Hematopoietic multipotent progenitor cell treated with erythropoietin and hydrocortisone succinate and interleukin-3 and kit ligand, for 6 days (in vitro differentiated cells): Measurements from ENCODE around the gene C1RL.
"Not testable (repeated sequence)": the region's sequence is repeated elsewhere in the genome, so short reads cannot be mapped to it uniquely, and the experiment has no call there.

Experiments
- DNase-seq: peaks from one replicate; pipeline ENCODE4 v3.0.0-alpha.2; 2015

C1RL gene

GRCh38 chr12:7113389-7113871, 4.4 kb upstream of the C1RL start:
- peak; percentile 67 for DNase-seq

DNA sequence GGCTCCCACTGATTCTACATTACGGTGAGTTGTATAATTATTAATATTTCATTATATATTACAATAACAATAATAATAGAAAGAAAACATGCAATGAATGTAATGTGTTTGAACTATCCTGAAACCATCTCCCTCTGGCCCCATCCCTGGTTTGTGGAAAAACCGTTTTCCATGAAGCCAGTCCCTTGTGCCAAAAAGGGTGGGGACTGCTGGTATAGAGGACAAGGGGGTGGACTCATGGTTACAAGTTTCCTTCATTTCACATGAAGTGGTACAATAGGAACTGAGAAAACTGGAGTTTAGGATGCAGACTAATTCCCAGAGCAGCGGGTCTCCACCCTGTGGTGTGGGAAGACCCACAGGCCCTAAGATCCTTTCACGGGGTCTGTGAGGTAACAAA, 3.0 kb upstream of the C1RL start:
- DNase-seq: no peak

DNA sequence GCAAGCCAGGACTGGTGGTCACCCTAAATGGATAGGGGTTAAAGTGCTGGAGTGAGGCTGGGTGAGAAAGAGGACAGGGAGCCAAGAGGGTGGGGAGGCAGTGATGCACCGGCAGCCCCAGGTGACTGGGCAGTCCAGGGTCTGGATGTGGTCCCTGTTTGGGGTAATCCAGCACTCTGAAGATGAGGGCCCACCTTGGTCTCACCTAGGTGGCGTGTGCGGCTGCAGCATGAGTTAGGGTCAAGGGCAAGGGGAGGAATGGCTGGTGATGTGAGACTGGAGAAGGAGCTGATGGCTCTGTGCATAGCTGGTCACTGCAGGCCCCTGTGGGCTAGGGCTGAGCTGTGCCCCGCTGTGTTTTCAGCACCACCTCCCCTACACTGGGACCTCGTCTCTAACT, 1.6 kb upstream of the C1RL start:
- no peak for DNase-seq

DNA sequence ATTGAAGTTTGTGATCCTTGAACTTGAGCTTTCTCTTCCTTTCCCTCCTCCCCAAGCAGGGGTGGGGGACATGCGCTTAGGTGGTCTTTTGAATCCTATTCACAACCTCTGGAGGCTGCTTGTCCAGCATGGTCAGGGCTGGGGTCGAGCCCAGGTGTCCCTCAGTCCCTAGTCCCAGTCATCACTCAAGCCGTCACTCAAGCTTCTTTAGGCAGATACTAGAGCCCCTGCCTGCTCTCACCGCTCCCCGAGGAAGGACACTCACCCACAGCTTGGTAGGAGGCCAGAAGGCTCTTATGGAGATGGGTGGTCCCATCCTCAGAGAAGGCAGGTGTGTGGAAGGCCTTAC, 532 bp upstream of the C1RL start:
- no peak for DNase-seq

DNA sequence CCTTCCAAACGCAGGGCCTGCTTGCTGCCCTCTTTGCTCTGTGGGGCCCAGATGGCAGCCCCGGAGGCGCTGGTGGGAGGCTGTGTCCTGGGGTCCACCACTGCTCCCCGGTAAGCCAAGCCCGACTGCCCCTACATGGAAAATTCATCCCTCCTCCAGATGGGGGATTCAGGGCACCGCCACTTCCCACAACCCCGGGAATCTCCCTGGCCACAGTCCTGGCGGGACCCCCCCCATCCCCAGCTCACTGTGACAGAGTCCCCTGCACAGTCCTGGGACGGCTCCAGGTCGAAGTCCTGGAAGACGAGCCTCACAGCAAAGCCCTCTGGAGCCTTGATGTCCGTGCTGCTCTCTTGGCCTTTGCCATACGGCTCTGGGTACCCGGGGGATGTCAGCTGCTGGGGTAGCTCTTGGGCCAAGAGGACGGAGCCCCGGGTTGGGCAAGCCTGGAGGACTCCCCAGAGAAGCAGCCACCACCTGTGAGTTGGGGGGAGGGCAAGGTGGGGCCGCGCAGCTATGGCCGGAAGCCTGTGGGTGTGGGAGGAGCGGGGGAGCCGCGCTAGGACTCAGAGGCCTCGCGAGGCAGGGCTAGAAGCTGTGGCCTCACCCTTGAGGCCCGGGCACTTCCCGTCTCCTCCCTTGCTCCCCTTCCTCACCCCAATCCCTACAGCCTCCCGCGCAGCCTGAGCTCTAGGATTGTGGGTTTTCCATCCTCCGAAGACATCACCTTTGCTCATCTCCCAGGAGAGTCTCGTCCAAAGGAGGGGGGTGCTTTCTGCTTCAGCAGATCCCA, 815 bp downstream of the C1RL start:
- DNase-seq: peak; percentile 91

DNA sequence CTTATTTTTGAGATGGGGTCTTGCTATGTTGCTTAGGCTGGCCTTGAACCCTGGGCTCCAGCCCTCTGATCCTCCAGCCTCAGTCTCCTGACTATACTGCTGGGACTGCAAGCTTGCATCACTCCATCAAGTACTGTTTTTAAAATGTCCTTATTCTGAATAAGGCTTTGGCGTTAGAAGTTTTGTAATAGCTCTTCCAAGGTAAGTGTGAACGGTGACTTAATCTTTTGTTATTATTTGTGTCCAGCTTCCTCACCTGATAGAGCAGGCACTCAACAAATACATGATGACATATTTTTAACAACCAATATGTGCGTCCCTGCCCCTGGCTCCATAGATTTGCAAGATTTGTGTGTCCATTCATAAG, 1.4 kb downstream of the C1RL start:
- DNase-seq: peak; percentile 42

DNA sequence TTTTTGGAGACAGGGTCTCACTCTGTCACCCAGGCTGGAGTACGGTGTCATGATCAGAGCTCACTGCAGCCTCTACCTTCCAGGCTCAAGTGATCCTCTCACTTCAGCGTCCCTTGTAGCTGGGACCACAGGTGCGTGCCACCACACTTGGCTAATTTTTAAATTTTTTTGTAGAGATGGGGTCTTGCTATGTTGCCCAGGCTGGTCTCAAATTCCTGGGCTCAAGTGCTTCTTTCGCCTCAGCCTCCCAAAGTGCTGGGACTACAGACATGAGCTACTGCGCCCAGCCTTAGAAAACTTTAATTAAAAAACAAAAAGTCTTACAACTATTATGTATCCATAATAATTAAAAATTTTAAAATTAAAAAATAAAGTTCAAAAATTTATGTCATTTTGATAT, 1.8 kb downstream of the C1RL start:
- not testable (repeated sequence) for DNase-seq

DNA sequence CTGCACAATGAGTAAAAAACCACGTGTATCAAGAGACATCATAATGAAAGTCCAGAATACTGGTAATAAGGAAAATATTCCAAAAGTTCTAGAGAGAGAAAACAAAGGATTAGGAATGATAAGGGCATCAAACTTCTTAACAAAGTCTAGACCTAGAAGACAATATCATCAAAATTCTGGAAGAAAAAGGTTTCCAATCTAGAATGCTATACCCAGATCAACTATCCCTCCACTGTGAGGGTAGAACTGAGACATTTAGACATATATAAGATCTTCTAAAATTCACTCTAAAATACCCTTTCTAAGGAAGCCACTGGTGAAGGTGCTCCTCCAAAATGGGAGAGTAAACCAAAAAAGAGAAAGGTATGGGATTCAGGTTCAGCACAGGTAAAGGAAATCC, 2.9 kb downstream of the C1RL start:
- DNase-seq: no peak

GRCh38 chr12:7103837-7104584, 5.0 kb downstream of the C1RL start:
- no peak for DNase-seq

DNA sequence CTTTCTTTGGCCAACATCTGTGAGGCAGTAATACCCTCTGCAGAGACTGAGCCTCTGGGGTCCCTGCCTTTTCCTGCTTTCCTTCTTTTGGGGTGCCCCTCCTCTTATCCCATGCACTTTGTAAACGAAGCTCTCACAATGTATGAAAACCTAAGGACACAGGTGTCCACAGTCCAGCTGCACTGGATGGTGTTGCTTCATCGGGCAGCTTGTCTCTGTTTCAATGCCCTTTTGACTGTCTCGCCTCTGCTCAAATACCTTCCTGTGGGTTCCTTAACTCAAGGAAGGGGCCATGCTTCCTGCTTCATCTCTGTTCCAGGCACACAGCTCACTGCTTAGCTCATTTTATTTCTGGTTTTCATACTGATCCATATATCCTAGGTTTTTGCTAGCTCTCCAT, 6.4 kb downstream of the C1RL start:
- DNase-seq: no peak

DNA sequence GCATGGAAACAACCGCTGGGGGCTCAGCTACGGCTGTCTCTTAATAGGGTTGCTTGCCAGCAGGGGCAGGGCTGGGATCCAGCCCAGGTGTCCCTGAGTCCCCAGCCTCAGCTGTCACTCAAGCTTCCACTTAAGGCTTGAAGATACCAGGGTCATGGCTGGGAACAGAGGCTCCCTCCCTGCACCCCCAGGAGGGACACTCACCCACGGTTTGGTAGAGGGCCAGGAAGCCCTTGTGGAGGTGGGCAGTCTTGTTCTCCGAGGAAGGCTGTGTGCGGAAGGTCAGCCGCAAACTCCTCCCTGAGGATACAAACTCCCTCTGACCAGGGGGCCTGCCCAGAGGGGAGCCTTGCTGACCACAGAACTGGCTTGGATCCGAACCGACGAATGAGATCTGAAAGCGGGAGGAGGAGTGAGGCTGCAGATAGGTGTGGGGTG, 7.3 kb downstream of the C1RL start:
- no peak for DNase-seq

GRCh38 chr12:7101047-7101693, 7.8 kb downstream of the C1RL start:
- DNase-seq: no peak

DNA sequence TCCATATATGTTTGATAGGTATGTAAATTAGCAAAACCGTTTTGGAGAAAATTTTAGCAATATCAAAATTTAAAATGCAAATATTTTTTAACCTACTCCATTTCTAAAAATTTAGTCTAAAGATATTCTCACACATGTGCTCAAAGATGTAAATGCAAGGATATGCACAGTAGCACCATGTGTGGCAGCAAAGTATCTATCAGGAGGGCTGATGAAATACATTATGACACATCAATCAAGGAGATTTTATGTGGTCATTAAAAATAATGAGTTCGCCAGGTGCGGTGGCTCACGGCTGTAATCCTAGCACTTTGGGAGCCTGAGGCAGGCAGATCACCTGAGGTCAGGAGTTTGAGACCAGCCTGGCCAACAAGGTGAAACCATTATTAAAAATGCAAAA, 8.8 kb downstream of the C1RL start:
- no peak for DNase-seq

DNA sequence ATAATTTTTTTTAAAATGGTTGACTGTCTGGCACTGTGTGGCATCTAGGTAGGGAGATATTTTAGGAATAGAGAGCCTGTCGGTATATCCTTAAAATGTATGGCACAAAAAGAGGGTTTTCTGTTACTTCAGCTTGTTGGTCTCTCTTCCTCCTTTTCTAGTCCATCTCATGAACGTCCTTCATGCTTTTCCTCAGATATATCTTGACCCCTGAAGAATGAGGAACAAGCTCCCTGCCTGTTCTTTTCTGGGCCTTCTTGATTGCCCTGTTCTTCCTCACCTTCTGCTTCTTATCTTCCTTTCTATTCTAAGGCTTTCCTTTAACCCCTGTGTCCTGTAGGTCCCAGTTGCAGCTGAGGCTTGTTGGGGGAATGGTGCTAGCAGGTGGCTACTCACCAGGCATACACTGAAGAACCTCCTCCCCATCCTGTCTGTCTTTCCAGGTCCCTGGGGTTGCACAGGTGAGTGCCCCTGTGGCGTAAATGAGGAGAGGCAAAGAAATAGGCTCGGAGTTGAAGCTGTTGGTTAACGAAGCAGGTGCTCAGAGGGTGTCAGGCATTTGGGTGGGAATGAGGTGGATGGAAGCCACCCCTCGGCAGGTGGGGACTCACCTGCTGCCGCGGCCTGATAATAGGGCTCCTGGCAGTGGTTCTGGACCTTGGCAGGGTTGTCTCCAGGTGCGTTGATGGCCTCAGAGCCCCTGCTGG, 9.6 kb downstream of the C1RL start:
- no peak for DNase-seq

DNA sequence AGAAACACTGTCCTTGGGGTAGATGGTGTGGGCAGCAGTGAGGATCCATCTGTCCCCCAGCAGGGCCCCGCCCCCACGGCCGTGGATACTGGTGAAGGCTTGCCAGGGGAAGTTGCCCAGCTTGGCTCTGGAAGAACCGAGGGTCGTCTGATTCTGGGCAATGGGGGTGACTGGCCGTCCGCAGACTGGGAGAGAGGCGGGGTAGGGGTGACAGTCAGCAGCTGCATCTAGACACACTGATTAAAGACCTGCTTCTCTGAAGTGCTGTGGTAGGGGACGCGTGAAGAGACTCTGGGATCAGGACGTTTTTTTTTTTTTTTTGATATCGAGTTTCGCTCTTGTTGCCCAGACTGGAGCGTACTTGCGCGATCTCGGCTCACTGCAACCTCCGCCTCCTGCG, 12.0 kb downstream of the C1RL start:
- no peak for DNase-seq

DNA sequence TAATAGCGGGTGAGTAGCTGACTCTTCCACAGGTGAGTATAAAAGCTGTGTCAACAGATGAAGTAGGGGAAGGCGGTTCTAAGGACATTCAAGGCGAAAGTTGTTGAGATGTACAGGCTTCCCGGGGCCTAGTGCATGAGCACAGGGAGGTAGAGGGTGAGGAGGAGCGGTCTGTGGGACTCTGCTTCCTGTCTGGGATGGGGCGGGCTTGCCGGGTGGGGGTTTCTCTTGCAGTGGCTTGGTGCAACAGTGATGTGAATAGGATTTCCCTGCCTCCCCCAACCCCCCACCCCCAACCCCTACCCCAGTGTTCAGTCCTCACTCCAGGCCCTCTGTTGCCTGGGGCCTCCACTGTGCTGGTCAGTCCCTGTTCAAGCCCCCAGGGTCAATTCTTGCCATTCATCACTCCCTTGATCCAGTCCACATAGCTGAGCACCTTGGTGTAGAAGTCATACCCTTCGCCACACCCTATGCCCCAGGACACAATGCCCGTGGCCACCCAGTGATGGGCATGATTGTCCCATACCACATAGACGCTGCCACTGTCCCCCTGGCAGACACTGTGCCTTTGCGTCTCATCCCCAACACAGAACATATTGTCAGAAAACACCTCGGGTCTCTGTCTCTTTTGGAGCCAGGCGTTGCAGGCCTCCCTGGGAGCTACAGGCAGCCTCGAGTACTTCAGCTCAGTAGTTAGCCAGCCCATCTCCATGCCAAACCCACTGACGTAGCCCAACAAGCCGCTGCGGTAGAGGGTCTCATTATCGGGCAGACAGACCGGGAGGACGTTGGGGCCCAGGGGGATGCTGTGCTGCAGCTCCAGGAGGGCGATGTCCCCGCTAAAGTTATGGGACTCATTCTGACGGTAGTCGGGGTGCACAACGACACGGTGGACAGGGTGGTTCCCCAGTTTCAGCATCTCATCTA, 12.7 kb downstream of the C1RL start:
- DNase-seq: no peak

DNA sequence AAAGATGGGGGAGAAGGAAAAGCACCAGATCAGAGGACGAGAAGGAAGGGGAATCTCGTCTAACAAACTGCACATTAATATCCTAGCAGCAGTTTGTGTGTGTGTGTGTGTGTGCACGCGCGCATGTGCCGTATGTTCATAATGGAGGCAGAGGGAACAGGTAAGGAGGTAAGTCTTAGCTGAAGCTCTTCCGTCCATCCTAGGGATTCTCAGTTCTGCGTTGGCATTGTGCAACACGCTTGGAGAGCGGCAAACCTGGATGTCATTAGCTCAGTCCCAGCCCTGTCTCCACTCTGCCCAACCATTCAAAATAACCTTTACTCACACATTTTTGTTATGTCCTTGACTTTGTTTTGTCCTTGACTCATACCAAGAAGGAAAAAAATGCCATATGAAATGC, 15.1 kb downstream of the C1RL start:
- no peak for DNase-seq

DNA sequence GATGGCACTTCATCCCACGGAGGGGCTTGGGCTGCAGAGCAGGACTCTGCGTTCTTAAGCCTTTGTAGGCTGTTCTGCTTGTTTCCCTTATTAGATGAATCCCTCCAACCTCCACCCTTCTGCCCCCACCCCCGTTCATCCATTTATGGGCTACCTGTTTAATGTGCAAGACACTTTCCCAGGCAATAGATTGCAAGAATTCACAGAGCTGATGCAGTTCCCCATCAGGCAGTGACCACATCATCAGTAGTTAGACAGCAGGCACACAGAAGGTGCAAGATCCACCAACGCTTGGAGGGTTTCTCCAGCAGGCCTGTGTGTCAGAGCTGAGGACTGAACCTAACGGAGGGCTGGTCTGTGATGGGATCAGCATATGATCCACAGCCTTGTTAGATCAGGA, 15.5 kb downstream of the C1RL start:
- no peak for DNase-seq

GRCh38 chr12:7092986-7093460, 16.0 kb downstream of the C1RL start:
- no peak for DNase-seq

DNA sequence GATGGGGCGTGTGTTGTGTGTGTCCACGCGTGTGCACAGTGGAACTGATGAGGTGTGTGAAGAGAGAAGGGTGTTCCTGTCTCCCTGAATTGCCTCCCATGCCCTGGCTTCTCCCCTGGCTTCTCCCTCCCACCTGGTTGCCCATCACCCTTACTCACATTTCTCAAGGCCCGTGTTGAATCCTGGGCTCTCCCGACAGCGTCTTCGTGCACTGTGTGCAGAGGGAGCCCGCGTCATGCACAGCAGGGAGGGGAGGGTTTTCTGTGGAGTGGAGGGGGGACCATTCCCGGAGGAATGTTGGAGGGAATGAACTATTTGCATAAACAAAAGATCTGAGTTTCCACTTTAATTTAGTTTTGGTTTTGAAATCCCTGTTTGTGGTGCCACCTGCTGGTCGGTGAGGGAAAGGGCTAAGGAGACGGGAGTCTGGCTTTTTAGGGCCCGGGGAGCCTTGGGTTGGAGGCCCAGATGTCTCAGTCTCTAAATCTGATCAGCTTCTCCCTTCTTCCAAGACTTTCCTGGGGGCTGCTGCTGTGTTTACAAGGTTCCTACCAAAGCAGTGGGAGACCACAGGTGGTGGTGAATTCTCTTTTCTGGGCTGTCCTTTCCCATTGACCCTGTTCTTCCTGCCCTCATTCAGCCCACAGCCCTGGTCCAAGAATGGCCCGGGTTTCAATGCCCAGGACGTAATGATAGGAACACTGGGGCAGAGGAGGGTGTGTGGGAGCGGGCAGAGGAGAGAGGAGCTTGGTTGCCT, 16.6 kb downstream of the C1RL start, which contains the start of gene C1R:
C1R (minus strand) TSS at position 217 of the 757 bp plus-strand sequence; CDS start at position 160, 57 bp downstream.
- peak; percentile 78 for DNase-seq

DNA sequence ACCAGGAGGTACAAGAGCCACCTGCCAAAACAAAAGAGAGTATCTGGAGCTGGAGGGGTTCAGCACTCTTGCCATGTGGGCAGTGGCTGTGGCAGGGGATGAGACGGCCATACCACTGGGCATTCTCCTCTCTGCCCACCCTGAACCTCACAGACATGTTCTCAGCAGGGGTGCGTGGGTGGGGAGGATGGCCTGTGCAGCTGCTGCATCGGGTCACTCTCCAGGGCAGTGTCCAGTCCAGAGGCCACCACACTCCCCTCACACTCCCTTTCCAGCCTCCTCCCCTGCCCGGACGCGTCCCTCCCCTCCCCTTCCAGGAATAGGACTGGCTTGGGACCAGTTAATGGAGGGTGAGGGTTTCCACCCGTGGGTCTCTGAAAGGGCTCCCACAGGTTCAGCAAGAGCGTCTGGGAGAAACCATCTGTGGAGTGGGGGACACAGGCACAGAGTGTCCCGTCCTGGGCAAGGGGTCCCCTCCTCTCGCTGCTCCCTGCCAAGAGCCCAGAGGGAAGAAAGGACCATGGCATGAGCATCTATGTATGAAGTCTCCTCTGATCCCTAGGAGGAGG, 17.3 kb downstream of the C1RL start:
- DNase-seq: no peak
